Gastroesophageal sphincter (tissue), 3 donors: Measurements from ENCODE around the gene FEM1B.

Source experiments
- CTCF ChIP-seq, 4 experiments: fragments of 200-600 bp in 2 of 4; fragments of 450-650 bp in 2 of 4; sonication (generic) in 1 of 4; IDR thresholded peaks; one replicate each; pipeline ENCODE4 v1.5.1; 2017 to 2019; ENCODE audit warnings: antibody characterized with exemption in 4 of 4, mild to moderate bottlenecking in 2 of 4, moderate library complexity in 2 of 4
- EP300 ChIP-seq: sonication (generic); formaldehyde crosslinking; IDR thresholded peaks from one replicate; pipeline ENCODE4 v1.6.1; 2017; ENCODE audit warnings: antibody characterized with exemption, mild to moderate bottlenecking
- POLR2A ChIP-seq, 2 donors: fragments of 450-650 bp; IDR thresholded peaks; one replicate each; pipeline ENCODE4 v1.6.1; 2017; ENCODE audit warnings: antibody characterized with exemption in 2 of 2, mild to moderate bottlenecking in 2 of 2, moderate library complexity in 1 of 2
- POLR2AphosphoS5 ChIP-seq: sonication (generic); formaldehyde crosslinking; IDR thresholded peaks from one replicate; pipeline ENCODE4 v1.6.1; 2017; ENCODE audit warnings: antibody characterized with exemption

- TF ChIP-seq CTCF (IDR thresholded peaks at IDR 0.05) (no peak), POLR2A (IDR thresholded peaks at IDR 0.05) (no peak), POLR2AphosphoS5 (no peak), EP300 (no peak)
Measured at GRCh38 chr15:68315035-68315434, 37.5 kb downstream of the FEM1B start.
